ENCODE data around the gene CD82.
"Not testable (repeated sequence)": the region's sequence is repeated elsewhere in the genome, so short reads cannot be mapped to it uniquely, and the experiment has no call there.

- TF ChIP-seq SP1 (IDR thresholded peaks at IDR 0.05; ENCODE audit: low read depth, low read length); HDAC2 (IDR thresholded peaks at IDR 0.05; ENCODE audit: borderline replicate concordance in 1 of 2, low read depth in 2 of 2, low read length in 2 of 2); TAF7 (optimal IDR thresholded peaks at IDR 0.05; ENCODE audit: borderline replicate concordance, low read depth, low read length); E2F6 (IDR thresholded peaks at IDR 0.05); ATF2 (IDR thresholded peaks at IDR 0.05; ENCODE audit: low read length); CTCF (IDR thresholded peaks at IDR 0.05; ENCODE audit: control extremely low read depth in 1 of 3, insufficient read depth in 1 of 3, low read depth in 1 of 3, low read length in 3 of 3); FOSL1 (IDR thresholded peaks at IDR 0.05; ENCODE audit: insufficient read depth, low read depth, low read length); POLR2A (IDR thresholded peaks at IDR 0.05; ENCODE audit: control extremely low read depth in 1 of 2, low read depth in 2 of 2, low read length in 2 of 2); MAX (IDR thresholded peaks at IDR 0.05); CREB1 (IDR thresholded peaks at IDR 0.05); ZNF274 (IDR thresholded peaks at IDR 0.05; ENCODE audit: borderline replicate concordance, extremely low read depth, low read length): not testable (repeated sequence)
These were observed 95.1 kb downstream of the CD82 start for GRCh38 chr11:44660535-44660934.
